HCT116 (cell line): ENCODE data around the gene HBG1.

Experiments used
- ATF3 ChIP-seq: IDR thresholded peaks from 2 replicates; pipeline ENCODE4 v1.6.1; 2012
- CTCF ChIP-seq, 3 experiments: fragments of 200-600 bp in 1 of 3; sonication (generic) in 1 of 3; IDR thresholded peaks in 2 of 3; conservative IDR thresholded peaks in 1 of 3; 2 replicates each; pipeline ENCODE4 v1.5.1; 2012 to 2017; ENCODE audit warnings: low read depth in 2 of 3, low read length in 2 of 3, antibody characterized with exemption in 1 of 3, borderline replicate concordance in 1 of 3, control low read depth in 1 of 3, mild to moderate bottlenecking in 1 of 3, mixed read lengths in 1 of 3, mixed run types in 1 of 3, moderate library complexity in 1 of 3; ENCODE audit not compliant: insufficient read depth in 1 of 3
- EGR1 ChIP-seq: IDR thresholded peaks from 2 replicates; pipeline ENCODE4 v1.6.1; 2012; ENCODE audit warnings: low read depth
- FOSL1 ChIP-seq: IDR thresholded peaks from 2 replicates; pipeline ENCODE4 v1.6.1; 2012; ENCODE audit warnings: low read depth
- MAX ChIP-seq: IDR thresholded peaks from 2 replicates; pipeline ENCODE4 v1.6.1; 2012
- POLR2A ChIP-seq: IDR thresholded peaks from 2 replicates; pipeline ENCODE4 v1.7.0; 2011; ENCODE audit warnings: borderline replicate concordance; ENCODE audit not compliant: insufficient read depth, insufficient read length; ENCODE audit errors: extremely low read depth
- POLR2AphosphoS5 ChIP-seq: IDR thresholded peaks from 2 replicates; pipeline ENCODE4 v1.6.1; 2011; ENCODE audit warnings: mild to moderate bottlenecking, low read depth, low read length, moderate library complexity
- RAD21 ChIP-seq: IDR thresholded peaks from 2 replicates; pipeline ENCODE4 v1.6.1; 2012; ENCODE audit warnings: low read depth, mild to moderate bottlenecking
- REST ChIP-seq: IDR thresholded peaks from 2 replicates; pipeline ENCODE4 v1.6.1; 2012; ENCODE audit warnings: low read depth
- YY1 ChIP-seq: IDR thresholded peaks from 2 replicates; pipeline ENCODE4 v1.6.1; 2011; ENCODE audit warnings: low read length, low read depth, moderate library complexity, mild to moderate bottlenecking; ENCODE audit not compliant: insufficient replicate concordance; ENCODE audit errors: extremely low read depth

- TF ChIP-seq ATF3: no peak
- no peak for TF ChIP-seq CTCF (IDR thresholded peaks at IDR 0.05 in 2 of 3, conservative IDR thresholded peaks at IDR 0.05 in 1 of 3; ENCODE audit: borderline replicate concordance in 1 of 3, insufficient read depth in 1 of 3, low read depth in 2 of 3, low read length in 2 of 3)
- TF ChIP-seq POLR2AphosphoS5: no peak
- no peak for TF ChIP-seq EGR1
- TF ChIP-seq YY1: no peak
- no peak for TF ChIP-seq RAD21
- no peak for TF ChIP-seq REST
- TF ChIP-seq POLR2A: no peak
- no peak for TF ChIP-seq MAX
- TF ChIP-seq FOSL1: no peak
Observed at GRCh38 chr11:5210376-5210885, 39.2 kb downstream of the HBG1 start.
